ENCODE data around the gene RTN4. TPM values are rescaled to one million over a fixed set of nuclear protein-coding genes. Genes with fewer than 3 reads are reported as not detected.

Gene RTN4
- total RNA-seq, 1 experiment from 2014 or later: 200 TPM

- H4K5ac ChIP-seq (ENCODE audit: insufficient read length, low read depth, low read length): peak overlapping the region; percentile 35
- H3K9me3 Mint-ChIP-seq: no peaks in the 10 kb centered on the region; a peak in 2 of 5 replicates
- peaks cover 1% of the 10 kb centered on the region; the same call in 1 of the 2 replicates for H3K27me3 Mint-ChIP-seq (ENCODE audit: low read depth)
- H3K14ac ChIP-seq (ENCODE audit: insufficient read depth, low read length): peak overlapping the region; percentile 97
- H3K4me1 Mint-ChIP-seq: peaks cover 40 to 41% of the 10 kb centered on the region in 2 experiments
- no peak overlapping the region for H3K56ac ChIP-seq (ENCODE audit: insufficient read length, low read depth, low read length)
- H3K27ac Mint-ChIP-seq: peak overlapping the region; percentile 96 to 100 (median 96)
- H3K79me1 ChIP-seq (ENCODE audit: insufficient read depth, low read depth, low read length, poor library complexity, severe bottlenecking): no peaks in the 10 kb centered on the region
- WGBS (ENCODE audit: extremely low coverage, insufficient read length, low lambda C conversion rate): no CpG with 5 or more reads among the region's 56 CpGs
- peak overlapping the region; percentile 66 for H2BK120ac ChIP-seq (ENCODE audit: low read depth, low read length, poor library complexity, severe bottlenecking)
- peak overlapping the region; percentile 80 for H4K91ac ChIP-seq (ENCODE audit: insufficient read length, low read depth, low read length)
- H3K36me3 Mint-ChIP-seq (ENCODE audit: insufficient read depth in 1 of 3, low read depth in 3 of 3): peaks cover 0 to 11% (median 6%) of the 10 kb centered on the region in 3 experiments; a peak in 3 of 7 replicates
- peak overlapping the region; percentile 89 for H3K4me2 ChIP-seq (ENCODE audit: insufficient read depth, insufficient read length, low read length)
- no peak overlapping the region for H3T11ph ChIP-seq (ENCODE audit: low read length)
- no peak overlapping the region for H2AK5ac ChIP-seq (ENCODE audit: insufficient read length, low read length)
- no peak overlapping the region for H2AFZ ChIP-seq (ENCODE audit: low read length)
- H4K8ac ChIP-seq (replicated peaks; ENCODE audit: insufficient read length, low read depth, low read length): no peak overlapping the region
- H3K23ac ChIP-seq (ENCODE audit: insufficient read length, low read depth, low read length): no peak overlapping the region
- peak; percentile 73 for DNase-seq
- H3K23me2 ChIP-seq (ENCODE audit: insufficient read length, low read depth, low read length, poor library complexity, severe bottlenecking): peaks cover 14% of the 10 kb centered on the region
- TF ChIP-seq CTCF (conservative IDR thresholded peaks at IDR 0.05): peak; percentile 45; the same call in 2 of the 3 replicates
- no peaks in the 10 kb centered on the region for H3K9me3 ChIP-seq (ENCODE audit: control insufficient read depth, low read depth, low read length)
- H3K9ac ChIP-seq (ENCODE audit: extremely low read depth, insufficient read length, low read length): peak overlapping the region; percentile 95
- H2BK12ac ChIP-seq (ENCODE audit: insufficient read length, low read depth, low read length): no peak overlapping the region
- peak overlapping the region; percentile 91 for H3K18ac ChIP-seq (ENCODE audit: insufficient read length, low read depth, low read length)
- H3K4me3 Mint-ChIP-seq: peak overlapping the region; percentile 99
- peak overlapping the region; percentile 14; the same call in 1 of the 2 replicates for H3K4ac ChIP-seq (ENCODE audit: low read depth, low read length)
- H2BK5ac ChIP-seq (ENCODE audit: insufficient read length, low read length): no peak overlapping the region
- H3K27me3 ChIP-seq (ENCODE audit: insufficient read depth, low read length): no peaks in the 10 kb centered on the region
- no peak overlapping the region for H2BK15ac ChIP-seq (ENCODE audit: low read depth, low read length)
- no peaks in the 10 kb centered on the region; the same call in 1 of the 2 replicates for H3K4me1 ChIP-seq (ENCODE audit: insufficient read depth, low read length)
- no peaks in the 10 kb centered on the region for H4K20me1 ChIP-seq (ENCODE audit: control insufficient read depth, insufficient read depth, insufficient read length)
- H2BK20ac ChIP-seq (ENCODE audit: low read depth, low read length, poor library complexity, severe bottlenecking): no peak overlapping the region
- peaks cover 41% of the 10 kb centered on the region for H3K79me2 ChIP-seq (ENCODE audit: insufficient read depth, low read length)
- H3K27ac ChIP-seq (ENCODE audit: insufficient read length, low read depth, low read length): peak overlapping the region; percentile 31
These were observed 1.0 kb downstream of the RTN4 start for GRCh38 chr2:55049043-55049820.

All from H9 (cell line).